Measurements from ENCODE around the gene PSME3IP1. TPM values are rescaled to one million over a fixed set of nuclear protein-coding genes. Genes with fewer than 3 reads are reported as not detected.
A peak's percentile ranks its signal among the peaks of the same experiment; 100 is the strongest.

The PSME3IP1 gene
- total RNA-seq, 1 experiment from 2014 or later = 104 TPM

GRCh38 chr16:57105184-57105583 is 80.7 kb downstream of the PSME3IP1 start (continued):
- TF ChIP-seq ZNF532 (CRISPR knock-in tag; IDR thresholded peaks at IDR 0.05; ENCODE audit: borderline replicate concordance) = no peak
- TF ChIP-seq TCF7 (CRISPR knock-in tag; IDR thresholded peaks at IDR 0.05; ENCODE audit: low read depth) = no peak
- TF ChIP-seq NFE2L1 (CRISPR knock-in tag; IDR thresholded peaks at IDR 0.05) = no peak
- no peak for TF ChIP-seq ZBTB43 (CRISPR knock-in tag; IDR thresholded peaks at IDR 0.05)
- no peak for TF ChIP-seq USF1 (CRISPR knock-in tag; IDR thresholded peaks at IDR 0.05)

GRCh38 chr16:57104706-57105105 is 81.1 kb downstream of the PSME3IP1 start:
- POLR2A ChIA-PET = no interaction called here
- Mint-ChIP-seq H3K4me1 (peaks cover 53% of the 10 kb centered on the region), H3K27me3 (ENCODE audit: low read depth) (no peaks in the 10 kb centered on the region), H3K9me3 (no peaks in the 10 kb centered on the region), H3K27ac (peak overlapping the region; percentile 28; the same call in 1 of the 2 replicates), H3K36me3 (no peaks in the 10 kb centered on the region), H3K4me3 (no peak overlapping the region)
- DNase-seq (ENCODE audit: low spot score) (no peak), ATAC-seq (no peak)
- TF ChIP-seq HMGA2 (CRISPR knock-in tag; IDR thresholded peaks at IDR 0.05) = no peak
- TF ChIP-seq OVOL2 (CRISPR knock-in tag; IDR thresholded peaks at IDR 0.05; ENCODE audit: borderline replicate concordance) = no peak
- TF ChIP-seq SOX15 (CRISPR knock-in tag; IDR thresholded peaks at IDR 0.05) = no peak
- peak; percentile 94 for TF ChIP-seq ZNF121 (CRISPR knock-in tag; IDR thresholded peaks at IDR 0.05)
- 0 out of 2 replicates have a peak, but pooled peaks have one; percentile 34 for TF ChIP-seq FOXP4 (CRISPR knock-in tag; IDR thresholded peaks at IDR 0.05)
- CTCF ChIA-PET = interaction anchor here (2.0 to 8.2 kb wide), 2 partner anchors 12 to 20 kb away, joined by 7 to 68 read pairs; partner anchors contain the start of gene CPNE2

- peak; percentile 26 for DNase-seq (ENCODE audit: low spot score)
- Mint-ChIP-seq H3K27ac (peak overlapping the region; percentile 68; the same call in 1 of the 2 replicates), H3K27me3 (ENCODE audit: low read depth) (no peaks in the 10 kb centered on the region), H3K4me1 (peaks cover 60% of the 10 kb centered on the region), H3K4me3 (no peak overlapping the region; the same call in 1 of the 2 replicates), H3K36me3 (no peaks in the 10 kb centered on the region), H3K9me3 (no peaks in the 10 kb centered on the region)
- ChIA-PET POLR2A (no interaction called here), CTCF (interaction anchor here (8.2 kb wide), 1 partner anchor 10 kb away, joined by 68 read pairs; the partner anchor contains the start of gene CPNE2)
- no peak for TF ChIP-seq MYBL2 (CRISPR knock-in tag; IDR thresholded peaks at IDR 0.05)
- TF ChIP-seq ZNF121 (CRISPR knock-in tag; IDR thresholded peaks at IDR 0.05) = peak; percentile 87
- peak; percentile 69 for ATAC-seq
These were observed 82.7 kb downstream of the PSME3IP1 start for GRCh38 chr16:57102888-57103851.

Other genes starting within 250 kb of the PSME3IP1 start
- not detected in 3 replicates for gene CETP, start 224.1 kb downstream of the PSME3IP1 start, total RNA-seq (2021)
- 2.6 to 2.8 TPM (median 2.7 TPM) in 3 replicates for gene NLRC5, start 196.5 kb downstream of the PSME3IP1 start, total RNA-seq (2021)
- 14.0 to 17.9 TPM (median 16.7 TPM) in 3 replicates for gene CPNE2, start 93.5 kb downstream of the PSME3IP1 start, total RNA-seq (2021)
- gene RSPRY1, start 290 bp upstream of the PSME3IP1 start, total RNA-seq (2021) = 22.7 to 28.5 TPM (median 26.8 TPM) in 3 replicates
- gene ARL2BP, start 59.2 kb upstream of the PSME3IP1 start, total RNA-seq (2021) = 10.6 to 12.4 TPM (median 12.3 TPM) in 3 replicates
- gene PLLP, start 98.6 kb upstream of the PSME3IP1 start, total RNA-seq (2021) = 2.8 to 3.4 TPM (median 3.2 TPM) in 3 replicates
- gene CCL22, start 172.7 kb upstream of the PSME3IP1 start, total RNA-seq (2021) = 0.35 to 0.60 TPM (median 0.44 TPM) in 3 replicates
- gene CX3CL1, start 186.5 kb upstream of the PSME3IP1 start, total RNA-seq (2021) = 0.66 to 1.2 TPM (median 1.1 TPM) in 3 replicates
- gene CCL17, start 218.7 kb upstream of the PSME3IP1 start, total RNA-seq (2021) = not detected in 3 replicates